GM19035 (cell line): ENCODE measurements around the gene CENPM.
"Not testable (repeated sequence)": the region's sequence is repeated elsewhere in the genome, so short reads cannot be mapped to it uniquely, and the experiment has no call there.

Source experiments
- ATAC-seq: cut with Tn5 transposase; IDR thresholded peaks from one replicate; pipeline ENCODE4 v1.9.1; 2021; ENCODE audit not compliant: unreplicated experiment

Gene CENPM

DNA sequence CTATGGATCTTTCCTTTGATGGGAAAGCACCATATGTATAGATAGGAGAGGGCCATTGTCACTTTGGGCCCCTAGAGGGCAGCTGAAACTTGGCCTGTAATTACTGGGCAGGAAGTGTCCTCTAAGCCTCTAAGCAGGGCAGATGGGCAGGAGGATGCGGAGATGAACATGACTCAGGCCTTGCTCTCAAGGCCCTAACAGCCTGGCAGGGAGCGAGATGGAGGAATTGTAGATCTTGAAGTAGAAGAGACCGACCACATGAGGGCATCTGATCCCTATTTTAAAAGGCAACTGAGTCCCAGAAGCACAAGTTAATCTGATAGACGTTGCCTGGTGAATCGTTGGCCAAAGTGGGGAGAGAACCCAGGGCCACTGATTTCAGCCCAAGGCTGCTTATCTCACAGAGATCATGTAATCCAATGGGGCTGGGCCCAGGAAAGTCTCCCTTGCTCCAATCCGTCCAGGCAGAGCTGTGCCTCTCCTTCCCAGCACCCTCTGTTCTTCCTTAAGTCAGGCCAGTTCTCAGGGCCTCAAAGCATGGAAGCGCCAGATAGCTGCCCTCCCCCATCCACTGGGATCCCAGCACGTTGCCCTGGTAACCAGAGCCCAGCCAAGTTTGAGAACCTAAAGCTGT is 19.8 kb upstream of the CENPM start:
- ATAC-seq, result no peak

DNA sequence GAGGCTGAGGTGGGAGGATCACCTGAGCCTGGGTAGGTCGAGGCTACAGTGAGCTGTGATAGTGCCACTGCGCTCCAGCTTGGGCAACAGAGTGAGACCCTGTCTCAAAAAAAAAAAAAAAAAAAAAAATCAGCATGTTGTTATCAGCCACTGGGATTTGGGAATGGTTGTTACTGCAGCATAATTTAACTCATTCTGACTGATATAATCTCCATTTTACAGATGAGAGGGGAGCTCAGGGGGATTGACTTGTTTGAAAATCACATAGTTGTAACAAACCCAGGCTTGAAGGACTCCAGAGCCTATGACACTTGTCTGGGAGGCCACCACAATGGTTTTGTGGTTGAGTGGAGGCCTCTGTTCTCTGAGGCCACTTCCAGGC is 19.3 kb upstream of the CENPM start:
- ATAC-seq, result no peak

DNA sequence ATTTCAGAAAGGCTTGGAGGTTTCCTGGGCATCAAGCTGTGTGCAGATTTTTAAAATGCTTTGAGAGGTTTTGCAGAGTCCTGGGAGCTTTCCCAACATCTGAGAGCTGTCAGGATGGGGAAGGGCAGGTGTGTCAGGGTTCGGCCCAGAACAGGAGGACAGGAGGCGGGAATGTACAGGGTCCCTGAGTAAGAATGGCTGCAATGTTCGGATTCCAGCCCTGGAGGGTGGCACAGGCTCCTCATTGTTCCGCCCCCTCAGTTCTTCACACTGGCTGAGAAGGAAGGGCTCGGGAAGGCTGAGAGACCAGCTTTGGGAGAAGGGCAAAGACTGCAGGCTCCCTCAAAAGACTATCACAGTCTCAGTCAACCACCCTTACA is 17.1 kb upstream of the CENPM start:
- ATAC-seq, result no peak

DNA sequence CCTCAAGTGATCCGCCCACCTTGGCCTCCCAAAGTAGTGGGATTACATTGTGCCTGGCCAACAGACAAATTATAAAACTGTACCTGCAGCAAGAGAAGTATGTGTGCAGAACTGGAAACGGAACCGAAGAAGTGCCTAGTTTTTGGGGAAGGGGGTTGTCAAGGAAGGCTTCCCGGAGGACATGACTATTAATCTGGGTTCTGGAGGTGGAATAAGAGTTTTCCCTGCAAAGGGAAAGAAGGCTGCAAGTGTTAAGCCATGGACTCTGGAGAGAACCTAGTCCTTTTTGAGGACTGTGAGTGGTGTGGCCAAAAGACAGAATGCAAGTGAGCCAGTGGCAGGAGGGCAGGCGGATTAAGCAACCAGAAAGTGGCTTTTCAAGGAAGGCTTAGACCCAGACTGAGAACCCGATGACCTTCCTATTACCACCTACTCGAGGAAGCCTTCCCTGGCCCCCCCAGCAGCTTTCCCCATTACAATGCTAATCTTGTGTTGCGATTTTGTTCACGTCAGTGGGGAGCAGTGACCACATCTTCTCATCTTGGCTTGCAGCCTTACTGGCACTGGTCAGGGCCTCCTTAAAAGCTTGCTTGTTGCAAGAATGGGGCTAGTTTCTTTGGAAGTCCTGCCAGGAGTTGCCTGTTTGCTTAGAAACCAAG is 16.6 kb upstream of the CENPM start:
- ATAC-seq, result no peak

DNA sequence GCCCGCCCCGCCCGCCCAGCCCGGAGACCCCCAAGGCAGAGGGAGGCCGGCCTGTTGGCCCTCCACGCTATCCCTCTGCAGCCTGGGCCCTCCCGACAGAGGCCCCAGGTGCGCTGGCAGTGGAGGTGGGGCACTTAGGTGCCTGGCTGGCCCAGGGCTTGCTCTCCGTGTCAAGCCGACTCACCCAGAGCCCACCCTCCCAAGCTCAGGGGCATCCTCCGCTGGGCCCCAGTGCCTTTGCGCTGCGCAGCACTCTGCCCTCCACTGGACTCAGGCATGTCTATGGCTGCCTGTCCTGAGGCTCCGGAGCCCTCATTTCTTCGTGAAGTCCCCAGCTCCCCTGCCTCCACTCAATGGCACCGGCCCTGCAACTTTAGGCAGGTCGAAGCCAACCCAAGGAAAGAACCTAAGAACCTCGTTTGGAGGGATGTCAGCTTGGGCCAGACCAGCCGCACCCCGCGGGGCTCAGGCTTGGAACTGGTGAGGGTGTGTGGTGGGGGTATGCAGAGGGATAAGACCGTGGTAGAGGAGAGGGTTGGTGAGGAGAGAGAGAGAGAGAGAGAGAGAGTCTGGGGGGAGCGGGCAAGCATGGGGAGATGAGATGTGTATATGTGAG is 11.1 kb upstream of the CENPM start:
- no peak for ATAC-seq

DNA sequence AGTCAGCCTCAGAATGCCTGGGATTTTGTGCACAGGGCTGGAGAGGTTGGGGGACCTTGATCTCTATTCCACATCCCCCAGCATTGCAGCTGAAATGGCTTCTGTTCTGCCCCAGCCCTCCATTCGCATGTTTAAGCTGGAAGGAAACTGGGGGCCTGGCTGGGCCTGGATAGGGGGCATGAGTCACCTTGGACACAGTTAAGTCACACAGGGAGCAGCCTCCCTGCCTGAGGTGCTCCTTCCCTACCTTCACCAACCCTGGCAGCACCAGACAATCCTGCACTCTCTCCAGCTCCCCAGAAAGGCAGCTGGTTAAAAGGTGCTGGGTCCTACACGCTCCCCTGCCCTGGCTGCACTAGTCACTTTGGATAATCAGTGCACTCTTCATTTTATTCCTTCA is 5.8 kb upstream of the CENPM start:
- ATAC-seq, result no peak

DNA sequence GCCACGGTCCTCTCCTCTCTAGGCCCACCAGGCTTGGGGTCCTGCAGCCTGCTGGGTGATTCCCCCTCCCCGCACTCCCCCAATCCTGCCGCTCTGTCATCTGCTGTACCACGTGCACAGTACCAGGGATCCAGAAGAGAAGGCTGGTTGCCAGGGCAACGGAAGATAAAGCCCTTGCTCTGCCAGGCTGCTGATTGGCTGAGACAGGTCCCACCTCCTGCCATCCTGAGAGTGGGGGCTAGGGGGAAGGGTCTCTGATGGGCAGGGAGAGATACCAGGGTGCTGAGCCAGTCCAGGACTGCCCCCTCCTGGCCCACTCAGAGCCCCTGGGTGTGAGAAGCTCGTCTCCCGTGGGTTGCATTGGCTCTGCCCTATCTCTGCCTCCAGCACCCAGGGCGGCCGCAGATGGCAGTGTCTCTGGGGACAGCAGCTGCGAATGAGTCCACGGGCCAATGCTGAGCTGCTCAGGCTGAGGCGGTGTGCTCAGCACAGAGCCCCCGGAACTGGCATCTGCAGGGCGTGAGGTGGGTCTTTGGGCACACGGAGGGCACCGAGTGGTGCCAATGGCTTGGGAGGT is 5.0 kb upstream of the CENPM start, which contains the start of gene SMIM45:
SMIM45 (plus strand) TSS at position 253 of the 577 bp plus-strand sequence.
- ATAC-seq, result no peak

DNA sequence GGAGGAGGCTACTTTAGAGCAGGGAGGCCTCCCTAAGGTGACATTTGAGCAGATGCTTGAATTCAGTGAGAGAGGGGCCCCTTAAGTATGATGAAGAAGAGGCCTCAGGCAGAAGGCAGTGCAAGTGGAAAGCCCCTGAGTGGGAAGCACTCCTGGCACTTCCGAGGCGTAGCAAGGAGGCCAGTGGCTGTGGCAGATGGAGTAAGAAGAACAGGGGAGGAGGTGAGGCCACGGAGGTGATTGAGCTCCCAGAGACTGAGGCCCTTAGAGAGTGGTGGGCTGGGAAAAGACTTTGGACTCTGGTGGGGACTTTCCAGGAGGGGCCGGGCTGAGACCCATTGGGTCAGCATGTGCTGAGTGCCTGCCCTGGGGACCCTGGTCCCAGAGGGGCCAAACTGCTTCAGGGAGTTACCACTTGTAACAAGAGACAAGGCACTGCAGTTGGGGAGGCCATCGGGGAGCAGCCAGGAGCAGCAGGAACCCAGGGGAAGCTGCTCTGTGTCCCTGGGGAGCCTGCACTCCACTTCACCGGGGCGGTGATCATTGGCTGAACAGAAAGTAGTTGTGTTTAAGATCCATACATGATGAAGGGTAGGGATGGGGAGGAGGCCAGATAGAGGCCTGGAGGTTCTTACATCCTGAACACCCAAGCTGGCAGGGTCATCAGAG is 2.5 kb upstream of the CENPM start:
- no peak for ATAC-seq

DNA sequence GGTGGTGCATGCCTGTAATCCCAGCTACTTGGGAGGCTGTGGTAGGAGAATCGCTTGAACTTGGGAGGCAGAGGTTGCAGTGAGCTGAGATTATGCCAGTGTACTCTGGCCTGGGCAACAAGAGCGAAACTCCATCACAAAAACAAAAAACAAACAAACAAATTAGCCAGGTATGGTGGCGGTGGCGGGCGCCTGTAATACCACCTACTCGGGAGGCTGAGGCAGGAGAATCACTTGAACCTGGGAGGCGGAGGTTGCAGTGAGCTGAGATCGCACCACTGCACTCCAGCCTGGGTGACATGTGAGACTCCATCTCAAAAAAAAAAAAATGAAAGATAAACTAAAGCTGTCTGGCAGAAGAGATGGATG is 2.0 kb upstream of the CENPM start:
- ATAC-seq, result not testable (repeated sequence)

DNA sequence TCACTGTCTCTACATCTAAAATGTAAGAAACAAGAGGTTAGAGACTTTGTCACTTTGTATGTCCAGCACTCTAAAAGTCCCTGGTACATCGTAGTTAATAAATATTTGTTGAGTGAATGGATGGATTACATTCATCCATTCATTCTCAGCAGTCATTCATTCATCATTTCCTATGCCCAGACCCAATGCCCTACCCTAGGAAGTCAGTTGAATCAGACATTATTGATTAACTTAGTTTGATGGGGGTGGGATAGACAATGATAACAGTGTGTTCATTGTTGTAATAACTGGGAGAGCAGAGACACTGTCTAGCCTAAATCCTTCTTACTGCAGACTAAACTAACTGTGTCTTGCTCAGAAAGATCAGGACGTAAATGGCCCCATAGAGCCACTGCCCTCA is 1.2 kb upstream of the CENPM start:
- ATAC-seq, result no peak

DNA sequence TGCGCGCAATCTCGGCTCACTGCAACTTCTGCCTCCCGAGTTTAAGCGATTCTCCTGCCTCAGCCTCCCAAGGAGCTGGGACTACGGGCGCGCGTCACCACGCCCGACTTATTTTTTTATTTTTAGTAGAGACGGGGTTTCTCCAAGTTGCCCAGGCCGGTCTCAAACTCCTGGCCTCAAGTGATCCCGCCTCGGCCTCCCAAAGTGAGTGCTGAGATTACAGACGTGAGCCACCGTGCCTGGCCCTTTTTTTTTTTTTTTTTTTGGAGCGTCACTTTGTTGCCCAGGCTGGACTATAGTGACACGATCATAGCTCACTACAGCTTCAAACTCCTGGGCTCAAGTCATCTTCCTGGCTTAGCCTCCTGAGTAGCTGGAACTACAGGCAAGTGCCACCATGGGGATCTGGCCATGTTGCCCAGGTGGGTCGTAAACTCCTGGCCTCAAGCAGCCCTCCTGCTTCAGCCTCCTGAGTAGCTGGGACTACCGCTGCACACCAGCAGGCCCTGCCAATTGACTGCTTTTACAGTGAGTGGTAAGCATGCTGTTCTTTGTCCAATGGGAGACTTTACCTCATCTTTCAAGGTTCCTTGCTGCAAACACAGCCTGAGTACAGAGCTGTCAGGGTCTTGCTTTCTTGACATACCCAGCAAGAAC is 600 bp upstream of the CENPM start:
- ATAC-seq, result no peak

DNA sequence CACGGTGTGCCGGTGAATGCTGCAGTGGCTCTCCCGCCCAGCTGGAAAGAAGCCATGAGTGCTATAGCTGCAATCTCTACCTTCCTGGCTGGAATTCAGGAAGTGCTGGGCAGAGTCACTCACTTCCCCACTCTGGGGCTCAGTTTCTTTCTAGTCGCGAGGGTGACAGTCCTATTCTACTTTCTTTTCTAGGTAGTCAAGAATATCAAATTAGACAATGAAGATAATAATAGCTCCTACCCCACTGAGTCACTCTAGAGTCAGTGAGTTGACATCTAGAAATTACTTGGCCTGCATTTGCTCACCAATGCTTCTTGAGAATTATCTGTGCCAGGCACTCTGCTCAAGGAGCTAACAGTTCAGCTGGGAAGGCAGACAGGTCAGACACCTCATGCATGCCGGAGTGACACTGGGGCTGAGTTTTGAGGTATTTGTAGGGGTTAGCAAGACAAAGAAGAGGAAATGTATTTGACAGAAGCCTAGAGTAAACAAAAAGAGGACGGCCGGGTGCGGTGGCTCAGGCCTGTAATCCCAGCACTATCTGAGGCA is 3.2 kb downstream of the CENPM start:
- ATAC-seq, result no peak

DNA sequence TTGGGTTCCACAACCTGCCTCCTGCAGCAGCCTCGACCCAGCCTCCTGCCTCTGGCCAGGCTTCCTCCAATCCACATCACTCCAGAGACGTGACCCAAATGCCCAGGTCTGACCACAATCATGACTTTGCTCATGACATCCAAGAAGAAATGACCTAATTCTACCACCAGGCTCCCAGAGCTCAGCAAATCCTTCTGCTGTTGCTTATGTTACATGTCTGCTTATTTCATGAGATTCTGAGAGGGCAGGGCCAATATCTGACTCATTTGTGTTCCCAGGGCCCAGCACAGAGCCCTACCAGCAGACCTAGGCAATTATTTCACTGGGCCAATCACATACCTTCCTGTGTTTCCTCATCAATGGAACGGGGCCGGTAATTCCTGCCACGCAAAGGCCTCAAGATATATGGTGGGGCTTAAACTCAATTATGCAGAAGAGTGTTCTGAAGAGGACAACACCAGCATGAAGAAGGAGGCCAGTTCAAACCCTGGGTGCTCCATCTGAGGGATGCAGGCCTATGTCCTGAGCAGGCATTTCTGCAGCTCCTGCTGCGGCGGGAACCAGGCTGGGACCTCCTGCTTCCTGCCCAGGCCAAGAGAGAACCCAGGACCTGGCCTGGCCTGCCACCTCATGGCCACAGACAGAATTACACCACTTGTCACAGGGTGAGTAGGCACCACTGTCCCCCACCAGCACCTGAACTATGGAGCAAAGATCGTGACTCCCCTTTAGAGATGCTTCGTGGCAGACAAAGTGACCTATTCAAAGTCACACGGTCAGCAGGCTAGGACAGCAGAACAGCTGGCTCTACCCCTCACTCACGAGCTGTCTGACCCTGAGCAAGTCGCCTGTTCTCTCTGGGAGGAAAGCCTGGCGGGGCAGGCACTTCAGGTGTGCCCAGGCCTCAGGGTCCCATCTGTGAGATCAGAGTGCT is 5.9 kb downstream of the CENPM start:
- peak; percentile 30 for ATAC-seq

DNA sequence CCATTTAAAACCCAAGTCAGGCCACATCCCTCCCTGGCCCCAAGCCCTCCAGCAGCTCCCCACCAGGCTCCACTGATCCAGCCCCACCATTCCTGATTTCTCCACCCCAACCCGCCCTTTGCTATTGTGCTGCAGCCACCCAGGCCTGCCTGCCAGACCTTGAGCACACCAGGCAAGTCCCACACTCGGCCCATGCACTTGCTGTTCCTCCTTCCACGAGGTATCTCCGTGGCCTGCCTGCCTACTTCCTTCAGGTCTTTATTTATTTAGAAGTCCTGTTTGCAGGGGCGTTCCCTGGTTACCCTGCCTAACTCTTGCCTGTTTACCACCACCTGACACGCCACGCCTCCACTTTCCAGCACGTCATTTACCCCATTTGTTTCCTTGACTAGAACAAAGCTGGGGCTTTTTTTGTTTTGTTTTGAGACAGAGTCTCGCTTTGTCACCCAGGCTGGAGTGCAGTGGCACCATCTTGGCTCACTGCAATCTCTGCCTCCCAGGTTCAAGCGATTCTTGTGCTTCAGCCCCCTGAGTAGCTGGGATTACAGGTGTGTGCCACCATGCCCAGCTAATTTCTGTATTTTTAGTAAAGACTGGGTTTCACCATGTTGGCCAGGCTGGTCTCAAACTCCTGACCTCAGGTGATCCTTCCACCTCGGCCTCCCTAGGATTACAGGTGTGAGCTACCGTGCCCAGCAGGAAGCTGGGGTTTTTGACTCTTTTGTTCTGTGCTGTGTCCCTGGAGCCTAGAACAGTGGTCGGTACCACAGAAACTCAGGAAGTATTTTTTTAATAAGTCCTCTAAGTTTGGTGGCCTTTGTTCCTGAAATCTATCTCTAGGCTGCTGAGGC is 6.7 kb downstream of the CENPM start:
- ATAC-seq, result peak; percentile 64

DNA sequence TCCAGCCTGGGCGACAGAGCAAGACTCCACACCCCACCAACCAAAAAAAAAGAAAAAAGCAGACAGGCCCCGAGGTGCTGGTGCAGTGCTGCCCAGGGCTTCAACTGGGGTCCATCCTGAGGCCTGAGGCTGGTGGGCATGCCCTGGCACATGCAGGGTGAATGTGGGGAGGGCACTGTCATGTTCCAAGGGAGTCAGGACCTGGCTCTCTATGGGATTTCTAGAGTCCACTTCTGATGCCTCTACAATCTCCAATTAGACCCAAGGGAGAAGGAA is 10.1 kb downstream of the CENPM start:
- ATAC-seq, result no peak

DNA sequence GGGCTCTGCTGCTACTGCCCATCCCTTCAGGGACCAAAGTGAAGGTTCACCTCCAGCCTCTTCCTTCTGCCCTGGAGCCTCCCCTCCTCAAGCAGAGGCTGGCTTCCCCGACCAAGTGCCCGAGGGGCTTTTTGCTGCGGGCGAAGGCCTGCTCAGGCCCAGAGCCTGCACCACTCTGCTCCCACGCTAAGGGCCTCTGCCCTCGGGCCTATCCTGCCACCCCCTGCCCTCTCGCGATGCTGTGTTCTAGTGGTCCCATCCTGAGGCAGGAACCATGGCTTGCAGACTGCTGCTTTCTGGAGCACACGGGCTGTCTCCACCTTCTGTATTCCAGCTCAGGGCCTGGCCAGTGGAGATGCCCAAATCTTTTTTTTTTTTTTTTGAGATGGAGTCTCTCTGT is 11.4 kb downstream of the CENPM start:
- no peak for ATAC-seq

DNA sequence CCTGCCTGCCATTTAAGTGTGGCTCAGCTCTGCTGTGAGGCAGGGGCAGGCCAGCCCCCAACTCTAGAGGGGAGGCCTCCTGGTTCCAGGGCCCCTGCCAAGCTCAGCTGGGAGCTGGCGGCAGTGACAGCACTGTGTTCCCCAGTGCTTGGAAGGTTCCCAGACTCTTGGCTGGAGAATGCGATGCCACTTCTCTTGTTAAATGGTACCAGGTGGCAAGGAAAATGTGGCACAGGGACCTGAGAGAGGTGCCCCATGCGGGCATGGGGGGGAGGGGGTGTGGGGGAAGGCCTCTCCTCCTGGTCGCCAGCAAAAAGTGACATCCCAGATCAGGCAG is 12.0 kb downstream of the CENPM start:
- ATAC-seq, result no peak

DNA sequence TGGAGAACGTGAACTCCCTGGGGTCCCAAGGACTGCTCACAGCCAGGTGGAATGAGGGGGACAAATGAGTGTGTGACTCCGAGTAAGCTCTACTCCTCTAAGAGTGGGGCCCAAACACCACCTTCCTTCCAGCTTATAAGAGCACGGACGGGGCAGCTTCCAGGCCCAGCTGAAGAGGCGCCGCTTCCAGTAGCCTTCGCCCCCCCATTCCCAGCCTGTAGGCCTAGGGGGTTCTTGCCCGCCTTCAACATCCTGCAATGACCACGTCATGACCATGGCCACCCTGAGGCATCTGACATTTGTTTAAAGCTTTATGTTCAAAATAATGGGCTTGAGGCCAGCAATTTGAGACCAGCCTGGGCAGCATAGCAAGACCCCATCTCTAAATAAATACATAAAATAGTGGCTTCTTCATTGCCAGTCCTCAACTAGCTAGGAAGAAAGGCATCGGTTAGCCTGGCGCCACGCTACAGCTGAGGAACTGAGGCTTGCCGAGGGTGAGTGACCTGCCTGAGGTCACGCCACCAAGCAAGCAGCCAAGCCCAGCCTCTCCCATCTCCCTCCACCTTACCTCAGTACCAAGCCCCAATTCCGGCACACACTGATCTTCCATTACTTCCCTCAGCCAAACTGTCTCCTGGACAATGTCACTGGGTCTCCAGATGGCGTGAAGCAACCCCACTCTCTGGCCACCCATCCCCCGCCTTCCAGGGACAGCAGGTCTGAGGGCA is 12.5 kb downstream of the CENPM start:
- ATAC-seq, result no peak
